Raji (cell line): ENCODE results near the gene CADM4.
A peak's percentile ranks its signal among the peaks of the same experiment; 100 is the strongest.

ENCODE experiments used
- POLR2A ChIP-seq: IDR thresholded peaks from 2 replicates; pipeline ENCODE4 v1.6.1; 2011; ENCODE audit warnings: low read depth, low read length, control low read depth; ENCODE audit not compliant: insufficient read depth

The CADM4 gene

DNA sequence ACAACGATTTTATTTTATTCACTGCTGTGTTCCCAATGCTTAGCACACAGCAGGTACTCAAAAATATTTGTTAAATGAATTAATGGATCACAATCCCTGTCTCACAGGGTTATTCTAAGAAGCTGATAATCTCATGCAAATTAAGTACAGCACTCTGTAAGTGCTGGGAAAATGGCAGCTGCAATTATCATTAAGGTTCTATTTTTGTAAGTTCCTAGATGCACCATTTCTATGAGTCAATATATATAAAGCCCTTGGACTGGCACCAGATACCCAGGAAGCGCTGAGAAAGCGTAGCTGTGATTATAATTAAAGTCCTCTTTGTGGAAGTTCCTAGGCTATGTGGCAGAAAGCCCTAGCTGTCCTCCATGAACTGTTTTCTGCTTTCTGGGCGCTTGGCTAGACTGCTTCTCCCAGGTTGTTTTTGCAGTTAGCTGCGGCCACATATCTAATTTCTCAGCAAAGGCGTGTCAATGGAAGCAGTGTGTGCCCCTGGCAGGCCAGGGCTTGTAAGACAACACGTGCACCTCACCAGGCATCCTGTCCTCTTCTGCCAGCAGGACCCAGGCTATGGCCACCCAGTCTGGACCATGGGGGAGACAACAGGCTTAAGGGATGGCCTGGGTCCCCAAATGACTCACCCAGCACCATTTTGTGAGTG lies 33.0 kb downstream of the CADM4 start:
- TF ChIP-seq POLR2A: no peak

DNA sequence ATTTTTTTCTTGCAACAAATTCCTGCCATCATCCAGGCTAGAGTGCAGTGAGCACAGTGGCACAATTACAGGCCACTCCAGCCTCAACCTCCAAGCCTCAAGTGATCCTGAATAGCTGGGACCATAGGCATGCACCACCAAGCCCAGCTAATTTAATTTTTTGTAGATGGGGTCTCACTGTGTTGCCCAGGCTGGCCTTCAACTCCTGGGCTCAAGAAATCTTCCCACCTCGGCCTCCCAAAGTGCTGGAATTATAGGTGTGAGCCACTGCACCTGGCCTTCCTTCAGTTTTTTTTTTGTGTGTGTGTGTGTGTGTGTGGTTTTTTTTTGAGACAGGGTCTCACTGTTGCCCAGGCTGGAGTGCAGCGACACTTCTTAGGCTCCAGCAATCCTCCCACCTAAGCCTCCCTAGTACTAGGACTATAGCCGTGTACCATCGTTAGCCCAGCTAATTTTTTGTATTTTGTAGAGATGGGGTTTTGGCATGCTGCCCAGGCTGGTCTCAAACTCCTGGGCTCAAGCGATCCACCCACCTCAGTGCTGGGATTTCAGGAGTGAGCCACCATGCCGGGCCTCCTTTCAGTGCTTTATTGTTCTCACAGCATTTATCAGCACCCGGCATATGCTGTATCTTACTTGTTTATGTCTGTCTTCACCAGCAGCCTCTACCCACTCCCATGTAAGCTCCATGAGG lies 33.6 kb downstream of the CADM4 start:
- no peak for TF ChIP-seq POLR2A

DNA sequence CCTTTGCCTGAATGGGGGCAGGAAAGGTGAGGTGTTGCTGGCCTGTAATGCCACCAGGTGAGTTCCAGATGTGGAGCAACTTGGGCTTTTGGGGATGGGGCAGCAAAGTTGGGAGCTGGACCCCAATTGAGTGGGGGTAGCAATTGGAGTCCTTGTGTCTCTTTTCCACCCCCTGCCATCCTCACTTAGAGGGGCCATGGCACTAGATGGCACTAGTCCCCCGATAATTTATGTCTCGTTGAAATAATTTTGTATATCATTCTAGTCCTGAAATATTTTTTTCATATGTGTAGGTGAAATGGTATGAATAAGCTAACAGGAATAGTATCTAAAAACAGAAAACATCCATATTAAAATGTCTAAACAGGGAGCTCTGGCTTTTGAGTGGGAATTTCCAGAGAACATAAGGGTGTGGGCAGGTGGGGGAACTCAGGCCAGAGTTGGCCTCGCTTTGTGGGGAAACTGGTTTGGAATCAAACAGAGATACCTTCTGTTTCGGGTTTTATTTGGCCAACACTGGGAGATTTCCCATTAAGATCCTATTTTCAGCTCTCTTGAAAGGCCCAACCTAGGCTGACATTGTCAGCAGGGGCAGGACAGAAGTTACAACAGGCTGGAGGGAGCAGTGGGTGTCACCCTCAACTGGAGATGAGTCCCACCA lies 39.9 kb downstream of the CADM4 start:
- TF ChIP-seq POLR2A: no peak

DNA sequence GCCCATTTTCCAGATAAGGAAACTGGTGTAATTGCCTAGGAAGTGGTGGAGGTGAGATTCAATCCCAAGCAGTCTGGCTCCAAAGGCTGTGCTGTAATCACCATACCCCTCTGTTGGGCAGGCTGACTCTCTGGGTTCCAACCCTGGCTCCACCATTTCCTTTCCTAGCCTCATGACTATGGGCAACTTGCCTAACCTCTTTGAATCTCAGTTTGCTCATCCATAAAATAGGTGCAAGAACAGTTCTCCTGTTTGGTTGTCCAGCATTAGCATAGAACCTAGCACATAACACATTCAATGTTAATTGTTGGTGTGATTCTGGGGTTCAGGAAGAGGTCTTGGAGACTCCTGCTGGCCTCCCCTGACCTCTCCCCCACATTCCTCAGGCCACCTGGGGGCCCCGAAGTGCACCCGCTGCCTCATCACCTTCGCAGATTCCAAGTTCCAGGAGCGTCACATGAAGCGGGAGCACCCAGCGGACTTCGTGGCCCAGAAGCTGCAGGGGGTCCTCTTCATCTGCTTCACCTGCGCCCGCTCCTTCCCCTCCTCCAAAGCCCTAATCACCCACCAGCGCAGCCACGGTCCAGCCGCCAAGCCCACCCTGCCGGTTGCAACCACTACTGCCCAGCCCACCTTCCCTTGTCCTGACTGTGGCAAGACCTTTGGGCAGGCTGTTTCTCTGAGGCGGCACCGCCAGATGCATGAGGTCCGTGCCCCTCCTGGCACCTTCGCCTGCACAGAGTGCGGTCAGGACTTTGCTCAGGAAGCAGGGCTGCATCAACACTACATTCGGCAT lies 41.0 kb downstream of the CADM4 start:
- TF ChIP-seq POLR2A: no peak

DNA sequence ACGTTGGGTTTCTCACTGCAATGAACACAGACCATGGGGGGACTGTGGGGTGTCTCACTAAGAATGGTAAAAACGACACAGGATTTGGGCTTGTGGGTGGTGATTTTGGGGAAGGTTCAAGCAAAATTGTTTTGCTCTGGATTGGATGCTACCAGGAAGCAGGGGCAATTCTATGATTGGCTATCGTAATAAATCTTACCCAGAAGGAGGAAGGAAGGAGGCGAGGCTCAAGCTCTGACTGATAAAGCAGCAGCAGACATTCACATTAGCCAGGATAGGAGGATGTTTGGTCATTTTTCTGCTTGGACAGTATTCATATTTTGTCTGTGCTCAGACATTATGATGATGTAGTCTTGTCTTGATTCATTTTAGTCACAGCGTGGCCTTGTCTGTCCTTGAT lies 41.8 kb downstream of the CADM4 start:
- TF ChIP-seq POLR2A: no peak

DNA sequence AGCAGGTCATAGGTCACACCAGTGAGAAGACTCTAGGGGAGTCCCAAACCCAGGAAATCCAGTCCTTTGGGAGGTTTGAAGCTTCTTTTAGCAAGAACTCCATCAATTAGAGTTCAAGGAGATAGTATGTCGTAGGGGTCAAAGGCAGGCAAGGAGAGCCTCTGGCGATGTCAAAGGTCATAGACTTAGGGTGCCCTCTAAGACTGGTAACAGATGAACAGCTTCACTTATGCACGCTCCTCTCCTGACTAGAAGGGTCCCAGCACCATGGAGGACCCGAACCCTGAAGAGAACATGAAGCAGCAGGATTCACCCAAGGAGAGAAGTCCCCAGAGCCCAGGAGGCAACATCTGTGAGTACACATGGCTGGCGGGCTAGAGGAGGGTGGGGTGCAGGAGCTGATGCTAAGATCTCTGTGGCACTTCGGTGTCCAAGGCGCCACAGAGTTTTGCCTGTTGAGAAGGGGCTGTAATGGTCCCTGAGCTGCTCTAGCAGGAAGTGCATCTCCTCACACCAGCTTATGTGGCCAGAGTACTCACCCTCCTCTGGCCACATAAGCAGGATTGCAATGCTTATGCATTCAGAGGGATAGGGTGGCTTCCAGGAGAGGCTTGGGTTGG lies 42.7 kb downstream of the CADM4 start:
- TF ChIP-seq POLR2A: no peak

DNA sequence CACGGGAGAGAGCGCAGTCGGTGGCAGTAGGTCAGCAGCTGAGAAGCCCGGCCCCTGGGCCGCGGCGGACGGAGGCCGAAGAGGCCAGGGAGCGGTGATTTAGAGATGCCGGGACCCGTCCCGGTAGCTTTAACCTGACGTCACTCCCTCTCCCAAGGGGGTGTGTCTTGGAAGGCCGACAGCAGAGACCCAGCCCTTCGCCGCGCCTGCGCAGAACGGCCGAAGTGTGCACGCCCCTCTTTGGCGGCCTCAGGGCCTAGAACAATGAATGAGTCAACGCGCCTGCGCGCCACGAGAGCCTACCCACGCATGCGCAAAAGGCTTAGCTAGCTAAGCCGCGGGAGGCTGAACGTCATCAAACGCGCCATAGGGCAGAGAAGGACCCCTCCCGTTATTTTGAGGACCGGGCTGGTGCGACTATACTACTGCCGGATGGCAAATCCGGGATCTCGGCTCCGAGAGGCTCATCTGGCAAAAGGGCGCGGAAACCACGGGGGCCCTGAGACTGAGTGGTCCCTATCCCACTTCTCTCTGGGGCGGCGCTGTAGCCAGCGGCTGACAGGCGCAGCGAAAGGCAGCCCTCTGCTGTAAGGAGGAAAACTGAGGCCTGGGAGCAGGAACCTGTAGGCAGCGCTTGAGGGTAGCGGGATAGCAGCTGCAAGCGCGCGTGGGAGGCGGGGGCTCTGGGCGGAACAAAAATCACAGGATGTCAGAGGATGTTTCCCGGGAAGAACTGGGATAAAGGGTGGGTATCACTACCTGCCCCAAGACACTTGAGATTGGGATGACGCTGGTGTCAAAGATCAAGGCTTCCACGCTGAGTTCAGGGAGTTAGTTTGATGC lies 43.4 kb downstream of the CADM4 start, which contains the start of the genes IRGQ and ZNF576:
Gene IRGQ (minus strand): TSS at position 136 of the 843 bp plus-strand sequence. CDS start 796 bp downstream, outside the sequence.
Gene ZNF576 (plus strand): TSS at position 597 of the 843 bp plus-strand sequence. CDS start 514 bp downstream, outside the sequence.
- TF ChIP-seq POLR2A: peak; percentile 67

DNA sequence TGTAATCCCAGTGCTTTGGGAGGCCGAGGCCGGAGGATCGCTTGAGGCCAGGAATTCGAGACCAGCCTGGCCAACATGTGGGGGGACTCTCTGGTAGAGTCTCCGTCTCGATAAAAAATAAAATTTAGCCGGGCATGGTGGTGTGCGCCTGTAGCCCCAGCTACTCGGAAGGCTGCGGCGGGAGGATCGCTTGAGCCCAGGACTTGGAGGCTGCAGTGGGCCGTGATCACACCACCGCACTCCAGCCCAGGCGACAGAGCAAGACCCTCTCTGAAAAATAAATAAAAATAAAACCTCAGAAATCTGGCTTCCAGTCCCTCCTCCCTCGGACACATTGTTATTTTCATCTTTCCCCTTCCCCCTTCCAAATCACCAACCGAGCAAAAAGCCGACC lies 44.0 kb downstream of the CADM4 start:
- TF ChIP-seq POLR2A: no peak

DNA sequence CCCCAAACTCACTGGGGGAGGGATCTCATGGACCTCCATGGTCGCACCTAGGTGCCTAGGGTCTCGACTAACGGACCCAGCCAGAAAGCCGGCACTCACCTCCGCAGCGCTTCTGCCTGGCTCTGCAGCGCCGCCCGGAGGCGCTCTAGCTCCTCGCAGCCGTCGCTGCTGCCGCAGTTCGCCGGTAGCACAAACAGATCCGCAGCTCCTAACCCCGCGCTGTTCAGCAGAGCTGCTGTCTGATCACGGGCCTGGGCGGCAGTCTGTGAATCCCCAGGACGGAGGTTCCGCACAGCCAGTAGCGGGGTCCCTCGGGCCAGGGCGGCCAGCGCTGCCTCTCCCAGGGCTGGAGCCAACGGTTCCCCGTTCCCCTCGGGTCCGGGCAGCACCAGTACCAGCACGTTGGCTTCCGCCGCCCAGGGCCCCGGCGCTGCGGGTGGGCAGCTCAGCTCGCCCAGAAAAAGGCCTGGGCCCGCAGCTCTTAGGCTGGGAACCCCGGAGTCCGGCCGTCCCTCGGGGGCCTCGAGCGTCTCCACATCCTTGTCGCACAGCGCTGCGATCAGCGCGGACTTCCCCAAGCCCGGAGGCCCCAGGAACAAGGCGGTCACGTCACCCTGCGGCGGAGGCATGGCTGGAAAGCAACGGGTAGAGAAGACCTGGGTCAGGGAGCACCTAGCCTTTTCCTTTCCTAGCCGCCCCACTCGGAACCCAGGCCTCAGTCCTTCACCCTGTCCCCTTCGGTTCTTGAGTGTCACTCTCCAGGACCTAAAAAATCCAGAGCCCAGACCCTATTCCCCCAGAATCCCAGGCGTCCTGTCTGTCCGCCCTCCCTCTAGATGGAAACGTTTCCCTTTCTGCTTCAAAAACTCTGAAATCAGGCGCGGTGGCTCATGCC lies 44.7 kb downstream of the CADM4 start:
- no peak for TF ChIP-seq POLR2A

DNA sequence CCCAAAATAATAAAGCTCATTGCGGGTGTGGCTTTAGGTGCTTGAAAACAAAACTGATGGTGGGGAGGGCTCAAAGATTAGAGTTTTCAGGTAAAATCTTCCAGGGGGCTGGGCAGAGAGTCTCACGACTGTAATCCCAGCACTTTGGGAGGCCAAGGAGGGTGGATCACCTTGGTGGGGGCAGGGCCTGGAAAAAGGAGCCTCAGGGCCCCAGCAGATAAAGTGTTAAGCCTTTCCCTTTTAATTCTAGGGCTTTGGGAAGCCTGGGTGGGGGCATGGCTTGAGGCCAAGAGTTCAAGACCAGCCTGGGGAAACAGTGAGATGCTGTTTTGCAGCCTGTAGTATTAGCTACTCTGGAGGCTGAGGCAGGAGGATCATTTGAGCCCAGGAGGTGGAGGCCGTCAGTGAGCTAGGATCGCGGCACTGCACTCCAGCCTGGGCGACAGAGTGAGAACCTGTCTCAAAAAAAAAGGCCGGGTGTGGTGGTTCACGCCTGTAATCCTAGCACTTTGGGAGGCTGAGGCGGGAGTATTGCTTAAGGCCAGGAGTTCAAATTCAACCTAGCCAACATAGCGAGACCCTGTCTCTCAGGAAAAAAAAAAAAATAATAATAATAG lies 45.5 kb downstream of the CADM4 start:
- no peak for TF ChIP-seq POLR2A

DNA sequence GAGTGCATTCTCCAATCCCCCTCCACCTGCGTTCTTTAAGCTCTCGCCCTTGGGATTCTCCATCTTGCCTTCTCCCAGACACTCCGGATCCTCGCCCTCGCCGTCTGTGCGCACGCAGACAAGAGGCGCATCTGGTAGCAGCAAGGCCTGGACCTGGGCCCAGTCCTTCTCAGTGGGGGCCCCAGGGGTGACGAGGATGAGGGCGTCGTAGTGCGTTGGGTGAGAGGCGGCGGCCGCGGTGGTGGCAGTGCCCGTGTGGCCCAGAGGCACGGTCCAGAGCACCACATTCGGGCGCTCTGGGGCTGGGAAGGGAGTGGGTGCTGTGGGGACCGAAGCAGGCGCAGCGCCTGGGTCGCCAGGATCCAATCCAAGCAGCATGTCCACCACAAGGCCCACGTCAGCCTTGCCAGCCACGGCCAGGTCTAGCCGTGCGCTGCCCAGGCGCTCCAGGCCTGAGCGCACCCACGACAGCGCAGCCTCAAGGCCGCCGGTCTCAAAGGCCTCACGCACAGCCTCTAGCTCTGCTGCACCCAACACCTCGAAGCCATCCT lies 46.8 kb downstream of the CADM4 start:
- TF ChIP-seq POLR2A: no peak

DNA sequence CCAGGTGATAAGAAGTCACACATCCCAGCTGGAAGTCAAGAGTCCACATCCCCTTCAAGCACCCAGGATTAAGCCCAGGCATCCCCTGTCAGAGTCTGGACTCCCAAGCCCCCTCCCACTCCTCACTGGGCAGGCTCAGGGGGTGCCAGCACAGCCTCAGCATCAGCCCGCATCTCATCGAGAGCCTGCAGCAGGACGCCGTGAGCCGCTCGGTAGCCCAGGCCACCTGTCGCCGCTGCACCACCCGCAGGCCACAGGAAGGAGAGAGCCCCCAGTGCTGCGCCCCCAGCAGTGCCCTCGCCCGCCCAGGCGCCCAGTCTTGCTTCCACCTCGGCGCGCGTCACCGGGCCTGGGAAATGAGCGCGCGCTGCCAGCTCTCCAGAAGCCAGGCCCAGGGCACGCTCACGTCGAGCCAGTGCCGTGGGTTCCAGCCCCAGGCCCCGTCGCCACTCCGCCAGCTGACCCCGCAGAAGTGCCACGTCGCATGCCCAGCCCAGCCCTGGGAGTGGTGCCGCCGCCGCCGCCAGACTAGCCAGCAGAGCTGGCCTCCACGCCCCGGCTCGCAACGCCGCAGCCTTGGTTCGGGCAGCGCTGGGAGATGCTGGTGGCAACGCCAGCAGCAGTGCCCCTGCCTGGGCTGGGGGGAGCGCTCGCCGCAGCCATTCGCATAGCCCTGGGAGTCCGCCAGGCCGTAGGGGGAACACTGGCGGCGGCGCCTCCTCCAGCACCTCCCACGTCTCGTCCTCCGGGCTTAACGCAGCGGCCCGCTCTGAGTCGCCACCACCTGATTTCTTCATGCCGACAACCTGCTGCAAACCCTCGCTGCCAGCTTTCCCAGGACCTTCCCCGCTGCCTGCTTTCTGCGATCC lies 47.5 kb downstream of the CADM4 start:
- TF ChIP-seq POLR2A: no peak

DNA sequence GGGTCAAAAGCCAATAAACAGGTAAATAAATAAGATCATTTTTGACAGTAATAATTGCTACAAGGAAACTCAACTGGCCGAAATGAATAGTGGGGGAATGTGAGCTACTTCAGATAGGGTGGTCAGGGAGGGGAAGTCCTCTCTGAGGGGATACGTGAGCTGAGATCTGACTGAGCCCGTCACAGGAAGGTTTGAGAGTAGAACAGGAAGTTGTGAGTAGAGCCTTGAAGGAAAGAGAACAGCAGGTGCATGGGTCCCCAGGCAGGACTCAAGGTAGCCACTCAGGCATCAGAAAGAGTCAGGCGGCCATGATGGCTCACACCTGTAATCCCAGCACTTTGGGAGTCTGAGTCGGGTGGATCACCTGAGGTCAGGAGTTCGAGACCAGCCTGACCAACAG lies 50.0 kb downstream of the CADM4 start:
- no peak for TF ChIP-seq POLR2A
